DMS 273 (cell line): ENCODE results near the gene ARHGAP31.
"Not testable (repeated sequence)": the region's sequence is repeated elsewhere in the genome, so short reads cannot be mapped to it uniquely, and the experiment has no call there.

Experiments used
- DNase-seq: peaks from one replicate; lab custom pipeline; 2025; ENCODE audit not compliant: unreplicated experiment; lab: John Stamatoyannopoulos, UW

ARHGAP31 gene

DNA sequence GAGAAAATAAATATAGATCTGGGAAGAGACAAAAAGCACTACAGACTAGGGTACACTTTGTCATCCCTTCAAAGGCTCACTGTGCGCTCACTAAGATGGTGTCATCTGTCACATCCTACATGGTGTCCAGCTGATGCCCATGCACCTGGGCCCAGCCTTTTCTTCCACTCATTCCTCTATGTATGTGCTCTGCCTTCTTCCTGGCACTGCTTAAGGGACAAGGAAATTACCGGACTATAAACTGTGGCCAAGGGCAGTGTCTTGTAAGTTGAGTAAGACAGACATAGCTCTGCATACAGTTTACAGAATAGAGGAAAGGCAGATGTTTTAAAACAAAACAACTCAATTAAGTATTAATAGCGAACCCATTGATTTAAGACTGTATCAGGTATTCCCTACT, 52.9 kb downstream of the ARHGAP31 start:
- DNase-seq: no peak

GRCh38 chr3:119349354-119350041, 55.3 kb downstream of the ARHGAP31 start:
- no peak for DNase-seq

DNA sequence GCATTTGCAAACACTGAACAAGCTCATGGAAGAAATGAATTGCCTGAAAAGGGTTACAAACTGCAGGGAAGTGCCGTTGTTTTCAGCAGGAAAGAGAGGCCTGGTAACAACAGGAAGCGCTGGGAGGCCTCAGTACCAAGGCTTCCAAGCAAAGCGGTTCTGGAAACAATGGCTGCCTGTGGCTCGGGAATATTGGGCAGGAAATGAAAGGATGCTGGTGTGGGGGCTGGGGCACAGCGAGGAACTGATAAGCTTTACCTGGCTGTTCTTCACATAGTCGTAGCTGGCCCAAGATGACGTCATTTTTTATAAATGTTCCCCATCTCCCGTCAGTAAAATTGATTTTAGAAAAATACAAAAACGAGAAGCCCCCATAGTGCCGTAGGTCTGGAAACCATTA, 55.9 kb downstream of the ARHGAP31 start:
- DNase-seq: no peak

DNA sequence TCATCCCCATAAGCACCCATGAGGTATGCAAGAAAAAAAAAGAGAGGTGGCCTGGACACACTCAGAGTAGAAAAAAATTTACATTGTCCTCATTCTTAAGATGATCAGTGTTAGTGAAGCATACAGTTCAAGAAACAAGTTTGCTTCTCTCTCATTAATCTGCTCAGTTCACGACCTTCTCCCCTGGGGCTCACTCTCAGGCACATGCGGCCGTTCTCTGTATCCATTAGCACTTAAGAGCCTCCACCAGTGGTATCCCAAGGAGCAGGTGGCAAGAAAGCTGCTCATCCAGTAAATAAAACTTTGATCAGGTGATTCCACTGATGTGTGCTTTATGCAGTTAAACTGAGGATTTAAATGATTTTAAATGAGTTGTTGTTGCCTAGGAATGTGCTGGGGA, 57.4 kb downstream of the ARHGAP31 start:
- no peak for DNase-seq

- DNase-seq: no peak
Measured at GRCh38 chr3:119352034-119352609, 57.9 kb downstream of the ARHGAP31 start.

- peak; percentile 56 for DNase-seq
Measured at GRCh38 chr3:119352863-119353527, 58.8 kb downstream of the ARHGAP31 start.

- not testable (repeated sequence) for DNase-seq
Measured at GRCh38 chr3:119355608-119356007, 61.4 kb downstream of the ARHGAP31 start.

GRCh38 chr3:119356646-119357045, 62.5 kb downstream of the ARHGAP31 start:
- no peak for DNase-seq

DNA sequence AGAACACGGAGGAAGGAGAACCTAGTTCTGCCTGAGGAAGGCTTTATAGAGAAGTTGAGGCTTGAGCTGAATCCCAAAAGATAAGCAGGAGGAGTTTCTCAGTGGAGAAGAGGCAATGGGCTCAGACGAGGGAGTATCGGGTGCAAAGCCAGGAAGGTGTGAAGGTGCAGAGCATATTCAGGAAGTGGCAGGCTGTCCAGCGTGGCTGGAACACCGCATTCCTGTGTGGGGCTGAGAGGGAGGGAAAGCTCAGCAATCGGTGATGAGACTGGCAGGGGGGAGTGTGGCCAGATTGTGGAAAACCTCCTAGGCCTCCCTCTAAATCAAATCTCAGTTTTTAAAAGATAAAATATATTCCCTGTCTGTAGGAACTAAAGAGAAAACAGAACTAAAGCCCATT, 63.0 kb downstream of the ARHGAP31 start:
- no peak for DNase-seq

DNA sequence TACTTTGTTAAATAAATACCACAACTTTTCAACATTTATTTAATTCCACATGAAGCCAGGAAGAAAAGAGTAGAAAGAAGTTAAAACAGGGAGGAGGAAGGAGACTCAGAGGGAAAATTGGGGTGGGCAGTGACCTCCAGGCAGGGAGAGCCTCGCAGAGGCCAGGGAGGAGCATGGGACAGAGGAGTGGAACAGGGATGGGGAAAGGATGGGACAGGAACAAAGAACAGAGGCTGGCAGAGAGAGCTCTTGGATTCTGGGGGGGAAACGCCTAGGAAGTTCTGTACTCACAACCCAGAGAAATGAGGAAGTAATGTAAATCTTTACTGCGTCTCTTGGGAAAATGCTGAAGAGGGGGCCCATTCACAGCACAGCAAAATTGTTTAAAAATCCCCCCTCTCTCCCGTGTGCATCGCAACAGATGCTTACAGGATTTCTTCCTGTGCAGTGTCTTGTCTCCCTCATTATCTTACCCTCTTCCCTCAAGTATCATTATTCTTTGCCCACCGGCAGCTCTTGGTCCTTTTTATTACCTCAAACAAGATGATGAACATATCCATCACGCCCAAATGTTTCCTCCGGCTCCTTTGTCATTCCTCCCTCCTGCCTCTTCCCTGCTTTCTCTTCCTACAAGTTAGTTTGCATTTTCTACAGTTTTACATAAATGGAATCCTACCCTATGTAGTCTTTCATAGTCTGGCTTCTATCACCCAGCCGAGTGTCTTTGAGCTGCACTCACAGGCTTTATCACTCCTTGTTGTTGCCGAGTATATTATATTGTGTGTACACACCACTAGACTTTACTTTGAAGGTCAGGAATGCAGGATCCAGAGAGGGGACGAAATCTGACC, 65.5 kb downstream of the ARHGAP31 start:
- DNase-seq: no peak

DNA sequence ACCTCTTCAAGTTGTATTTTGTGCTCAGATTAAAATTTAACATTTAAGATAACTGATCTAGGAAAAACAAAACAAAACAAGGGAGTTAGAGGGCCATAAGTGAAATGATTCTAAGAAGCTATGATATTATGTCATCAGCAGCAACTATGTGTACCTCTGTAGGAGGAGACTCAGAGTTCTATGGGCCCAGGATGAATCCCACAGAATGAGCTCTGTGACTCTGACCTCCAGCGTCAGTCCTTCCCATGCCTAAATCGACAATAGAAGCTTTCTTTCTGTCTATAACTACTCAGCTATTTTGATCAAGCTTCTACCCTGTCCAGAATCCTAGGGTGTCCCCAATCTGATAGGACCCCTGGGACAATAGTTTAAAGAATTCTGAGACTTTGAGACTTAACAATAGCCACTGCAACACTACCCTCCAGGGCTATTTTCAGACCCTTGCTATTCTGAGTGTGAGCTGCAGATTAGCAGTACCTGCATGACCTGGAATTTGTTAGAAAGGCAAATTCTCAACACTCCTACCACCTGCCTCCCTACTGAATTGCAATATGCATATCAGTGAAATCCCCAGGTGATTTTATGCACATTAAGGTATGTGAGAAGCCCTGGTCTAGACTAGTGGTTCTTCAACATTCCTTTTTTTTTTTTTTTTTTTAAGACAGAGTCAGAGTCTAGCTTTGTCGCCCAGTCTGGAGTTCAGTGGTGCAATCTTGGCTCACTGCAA, 66.7 kb downstream of the ARHGAP31 start:
- no peak for DNase-seq

GRCh38 chr3:119362010-119362409, 67.8 kb downstream of the ARHGAP31 start:
- no peak for DNase-seq

- no peak for DNase-seq
Measured at GRCh38 chr3:119362940-119363725, 69.0 kb downstream of the ARHGAP31 start.

DNA sequence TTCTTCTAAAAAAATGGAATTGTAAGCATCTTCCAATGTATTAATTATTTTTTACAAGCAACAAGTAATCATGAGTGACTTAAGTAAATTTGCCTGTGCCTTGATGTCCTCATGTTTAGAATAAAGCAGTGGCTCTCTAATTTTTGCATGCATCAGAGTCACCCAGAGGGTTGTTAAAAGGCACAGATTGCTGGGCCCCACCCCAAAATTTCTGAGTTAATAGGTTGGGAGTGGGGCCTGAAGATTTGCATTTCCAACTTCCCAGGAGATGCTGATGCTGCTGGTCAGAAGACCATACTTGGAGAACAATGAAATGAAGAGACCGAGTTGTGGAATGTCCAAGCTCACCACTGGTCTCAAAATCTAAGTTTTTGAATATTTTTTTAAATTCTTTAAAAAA, 70.2 kb downstream of the ARHGAP31 start:
- no peak for DNase-seq

DNA sequence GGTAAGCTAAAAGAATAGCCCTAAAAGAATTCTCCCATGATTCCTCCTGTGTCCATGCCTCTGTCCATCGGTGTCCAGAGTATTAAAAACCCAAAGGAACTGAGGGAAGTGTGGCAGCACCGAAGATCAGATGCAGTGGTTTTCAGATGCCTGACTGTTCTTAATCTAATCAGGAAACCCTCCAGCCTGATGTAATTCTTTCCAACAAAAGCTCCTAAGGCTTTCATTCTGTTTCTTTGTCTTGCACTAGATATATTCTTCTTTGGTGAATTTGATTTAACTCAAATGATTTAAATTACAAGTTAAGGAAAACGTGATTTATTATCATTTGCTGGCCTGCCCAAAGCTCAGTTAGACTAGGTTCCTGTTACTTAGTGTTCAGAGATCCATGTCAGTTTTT, 71.2 kb downstream of the ARHGAP31 start:
- DNase-seq: no peak

DNA sequence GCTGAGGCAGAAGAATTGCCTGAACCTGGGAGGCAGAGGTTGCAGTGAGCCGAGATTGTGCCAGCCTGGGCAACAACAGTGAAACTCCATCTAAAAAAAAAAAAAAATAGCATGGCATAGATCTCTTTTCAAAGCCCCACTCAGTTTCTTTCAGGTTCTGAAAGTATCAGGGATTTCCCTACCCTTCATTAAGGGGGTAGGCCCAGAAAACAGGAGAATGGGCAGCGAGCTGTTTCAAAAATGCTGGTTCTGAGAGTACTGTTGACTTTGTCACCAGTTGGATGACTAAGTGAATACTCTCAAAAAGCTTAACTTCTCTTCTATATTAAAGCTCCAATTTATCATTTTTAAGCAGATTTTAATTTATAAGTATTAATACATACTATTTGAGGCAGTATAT, 72.8 kb downstream of the ARHGAP31 start:
- no peak for DNase-seq

DNA sequence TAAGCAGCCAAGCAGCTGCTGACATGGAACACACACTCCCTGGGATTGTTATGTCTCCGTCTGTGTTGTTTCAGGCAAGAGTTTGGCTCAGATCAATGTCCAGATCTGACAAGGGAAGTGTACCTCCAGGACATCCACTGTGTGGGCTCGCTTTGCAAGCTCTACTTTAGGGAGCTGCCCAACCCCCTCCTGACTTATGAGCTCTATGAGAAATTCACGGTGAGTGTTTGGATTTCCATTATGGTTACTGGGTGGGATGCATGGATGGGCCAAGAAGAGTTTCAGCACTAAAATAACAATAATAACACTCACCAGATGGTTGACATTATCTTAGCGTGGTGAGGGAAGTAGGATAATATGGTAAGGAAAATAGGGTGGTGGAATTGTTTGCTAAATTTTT, 74.1 kb downstream of the ARHGAP31 start:
- DNase-seq: no peak

DNA sequence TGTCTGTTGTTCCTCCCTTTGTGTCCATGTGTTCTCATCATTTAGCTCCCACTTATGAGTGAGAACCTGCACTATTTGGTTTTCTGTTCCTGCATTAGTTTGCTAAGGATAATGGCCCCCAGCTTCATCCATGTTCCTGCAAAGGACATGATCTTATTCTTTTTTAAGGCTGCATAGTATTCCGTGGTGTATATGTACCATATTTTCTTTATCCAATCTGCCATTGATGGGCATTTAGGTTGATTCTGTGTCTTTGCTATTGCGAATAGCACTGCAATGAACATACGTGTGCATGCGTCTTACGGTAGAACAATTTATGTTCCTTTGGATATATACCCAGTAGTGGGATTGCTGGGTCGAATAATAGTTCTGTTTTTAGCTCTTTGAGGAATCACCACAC, 77.6 kb downstream of the ARHGAP31 start:
- DNase-seq: not testable (repeated sequence)

GRCh38 chr3:119375106-119375505, 80.9 kb downstream of the ARHGAP31 start:
- DNase-seq: no peak

- DNase-seq: no peak
Measured at GRCh38 chr3:119375510-119375909, 81.3 kb downstream of the ARHGAP31 start.
